Gastroesophageal sphincter (tissue), 4 donors: ENCODE measurements around the gene KIF2C. TPM values are rescaled to one million over a fixed set of nuclear protein-coding genes. Genes with fewer than 3 reads are reported as not detected.
A peak's percentile ranks its signal among the peaks of the same experiment; 100 is the strongest.
"Not testable (repeated sequence)": the region's sequence is repeated elsewhere in the genome, so short reads cannot be mapped to it uniquely, and the experiment has no call there.

ENCODE experiments used
- ATAC-seq: fragments of 150-250 bp; one replicate; pipeline ENCODE4 v1.9.1; 2016; ENCODE audit warnings: mild to moderate bottlenecking, moderate library complexity
- H3K27ac ChIP-seq, 4 donors: fragments of 200-600 bp; sonication (generic) in 3 of 4; 1 replicate in 3 of 4; 2 replicates in 1 of 4; pipeline ENCODE4 v1.5.1; 2016 to 2019
- H3K27me3 ChIP-seq: fragments of 200-600 bp; sonication (generic); one replicate; pipeline ENCODE4 v1.5.1; 2019
- H3K36me3 ChIP-seq, 2 donors: fragments of 200-600 bp; sonication (generic); one replicate each; pipeline ENCODE4 v1.5.1; 2019; ENCODE audit warnings: control low read depth in 1 of 2
- H3K4me1 ChIP-seq, 3 donors: fragments of 200-600 bp; sonication (generic); 1 replicate in 2 of 3; 2 replicates in 1 of 3; pipeline ENCODE4 v1.5.1; 2016 to 2019; ENCODE audit warnings: control low read depth in 2 of 3
- H3K4me3 ChIP-seq, 2 donors: fragments of 200-600 bp; sonication (generic); one replicate each; pipeline ENCODE4 v1.5.1; 2019; ENCODE audit warnings: mild to moderate bottlenecking in 1 of 2, moderate library complexity in 1 of 2
- H3K9me3 ChIP-seq, 3 donors: fragments of 200-600 bp; sonication (generic); one replicate each; pipeline ENCODE4 v1.5.1; 2017 to 2019; ENCODE audit warnings: control low read depth in 2 of 3
- EP300 ChIP-seq: sonication (generic); formaldehyde crosslinking; IDR thresholded peaks from one replicate; pipeline ENCODE4 v1.6.1; 2017; ENCODE audit warnings: antibody characterized with exemption, mild to moderate bottlenecking
- POLR2A ChIP-seq, 2 donors: fragments of 450-650 bp; IDR thresholded peaks; one replicate each; pipeline ENCODE4 v1.6.1; 2017; ENCODE audit warnings: antibody characterized with exemption in 2 of 2, mild to moderate bottlenecking in 2 of 2, moderate library complexity in 1 of 2
- POLR2AphosphoS5 ChIP-seq: sonication (generic); formaldehyde crosslinking; IDR thresholded peaks from one replicate; pipeline ENCODE4 v1.6.1; 2017; ENCODE audit warnings: antibody characterized with exemption
- WGBS, 2 donors: methylation state at CpG; one replicate each; pipeline ENCODE4 v1.1.5; 2018; ENCODE audit warnings: low coverage in 1 of 2; 5-methylcytosine and 5-hydroxymethylcytosine counted together
- total RNA-seq, 4 donors: library from RNA; depleted of rRNA; stranded (reverse); fragments of >200 nt; gene quantifications; one replicate each; pipeline ENCODE4 v1.1.0, GENCODE V29; 2016
- TF ChIP-seq, protein P1 (sequence below), 4 experiments: fragments of 200-600 bp in 2 of 4; fragments of 450-650 bp in 2 of 4; sonication (generic) in 1 of 4; IDR thresholded peaks; one replicate each; pipeline ENCODE4 v1.5.1; 2017 to 2019; ENCODE audit warnings: antibody characterized with exemption in 4 of 4, mild to moderate bottlenecking in 2 of 4, moderate library complexity in 2 of 4

KIF2C gene
- total RNA-seq, 4 donors from 2014 or later: 0.40 to 2.2 (median 0.72) TPM

DNA sequence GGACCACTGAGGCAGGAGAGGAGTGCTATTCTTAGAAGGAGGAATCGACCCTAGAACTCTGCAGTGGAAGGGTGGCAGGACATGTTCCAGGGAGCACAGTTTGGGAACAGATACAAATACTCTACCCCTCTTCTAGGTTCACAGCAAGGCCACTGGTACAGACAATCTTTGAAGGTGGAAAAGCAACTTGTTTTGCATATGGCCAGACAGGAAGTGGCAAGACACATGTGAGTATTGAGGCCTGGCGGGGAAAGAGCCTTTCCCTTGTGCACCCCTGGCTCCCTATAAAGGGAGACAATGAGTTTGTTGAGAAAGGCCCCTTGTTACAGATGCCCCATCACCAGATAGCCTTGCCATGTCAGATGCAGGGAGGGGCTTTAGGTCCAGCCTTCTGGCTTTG, 17.8 kb downstream of the KIF2C start:
- H3K27ac ChIP-seq: no peak overlapping the region
- TF ChIP-seq EP300 (no peak), POLR2A (IDR thresholded peaks at IDR 0.05) (no peak), POLR2AphosphoS5 (no peak)
- TF ChIP-seq, protein P1, sequence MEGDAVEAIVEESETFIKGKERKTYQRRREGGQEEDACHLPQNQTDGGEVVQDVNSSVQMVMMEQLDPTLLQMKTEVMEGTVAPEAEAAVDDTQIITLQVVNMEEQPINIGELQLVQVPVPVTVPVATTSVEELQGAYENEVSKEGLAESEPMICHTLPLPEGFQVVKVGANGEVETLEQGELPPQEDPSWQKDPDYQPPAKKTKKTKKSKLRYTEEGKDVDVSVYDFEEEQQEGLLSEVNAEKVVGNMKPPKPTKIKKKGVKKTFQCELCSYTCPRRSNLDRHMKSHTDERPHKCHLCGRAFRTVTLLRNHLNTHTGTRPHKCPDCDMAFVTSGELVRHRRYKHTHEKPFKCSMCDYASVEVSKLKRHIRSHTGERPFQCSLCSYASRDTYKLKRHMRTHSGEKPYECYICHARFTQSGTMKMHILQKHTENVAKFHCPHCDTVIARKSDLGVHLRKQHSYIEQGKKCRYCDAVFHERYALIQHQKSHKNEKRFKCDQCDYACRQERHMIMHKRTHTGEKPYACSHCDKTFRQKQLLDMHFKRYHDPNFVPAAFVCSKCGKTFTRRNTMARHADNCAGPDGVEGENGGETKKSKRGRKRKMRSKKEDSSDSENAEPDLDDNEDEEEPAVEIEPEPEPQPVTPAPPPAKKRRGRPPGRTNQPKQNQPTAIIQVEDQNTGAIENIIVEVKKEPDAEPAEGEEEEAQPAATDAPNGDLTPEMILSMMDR (IDR thresholded peaks at IDR 0.05): no peak
- no peak for ATAC-seq
- H3K9me3 ChIP-seq: no peaks in the 10 kb centered on the region
- H3K4me1 ChIP-seq: no peaks in the 10 kb centered on the region
- no peak overlapping the region for H3K4me3 ChIP-seq
- no peaks in the 10 kb centered on the region for H3K27me3 ChIP-seq
- no peaks in the 10 kb centered on the region for H3K36me3 ChIP-seq
- 100% methylated on average over 1 of the region's 2 CpGs; no CpG with 5 or more reads in 1 of the 2 donors for WGBS, 2 donors

DNA sequence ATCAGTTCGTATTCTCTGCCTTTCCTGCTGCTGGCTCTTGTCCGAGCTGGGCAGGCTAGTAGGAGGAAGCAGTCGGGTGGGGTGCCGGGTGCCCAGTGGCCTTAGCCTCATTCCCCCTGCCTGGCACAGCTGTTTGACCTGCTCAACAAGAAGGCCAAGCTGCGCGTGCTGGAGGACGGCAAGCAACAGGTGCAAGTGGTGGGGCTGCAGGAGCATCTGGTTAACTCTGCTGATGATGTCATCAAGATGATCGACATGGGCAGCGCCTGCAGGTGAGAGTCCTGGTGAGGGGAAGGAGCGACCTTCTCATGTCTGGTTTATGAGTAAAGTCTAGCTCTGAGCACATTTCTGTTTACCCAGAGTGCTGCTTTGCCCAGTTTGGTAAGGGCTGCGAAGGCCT, 19.4 kb downstream of the KIF2C start:
- Histone ChIP-seq H3K27ac (no peak overlapping the region), H3K4me3 (no peak overlapping the region), H3K9me3 (no peaks in the 10 kb centered on the region), H3K27me3 (no peaks in the 10 kb centered on the region), H3K4me1 (no peaks in the 10 kb centered on the region), H3K36me3 (no peaks in the 10 kb centered on the region)
- TF ChIP-seq EP300: no peak
- TF ChIP-seq POLR2A (IDR thresholded peaks at IDR 0.05): no peak
- TF ChIP-seq POLR2AphosphoS5: no peak
- TF ChIP-seq, protein P1 (IDR thresholded peaks at IDR 0.05): no peak
- 33 to 89% methylated on average over 2 to 5 of the region's 11 CpGs for WGBS, 2 donors
- no peak for ATAC-seq

DNA sequence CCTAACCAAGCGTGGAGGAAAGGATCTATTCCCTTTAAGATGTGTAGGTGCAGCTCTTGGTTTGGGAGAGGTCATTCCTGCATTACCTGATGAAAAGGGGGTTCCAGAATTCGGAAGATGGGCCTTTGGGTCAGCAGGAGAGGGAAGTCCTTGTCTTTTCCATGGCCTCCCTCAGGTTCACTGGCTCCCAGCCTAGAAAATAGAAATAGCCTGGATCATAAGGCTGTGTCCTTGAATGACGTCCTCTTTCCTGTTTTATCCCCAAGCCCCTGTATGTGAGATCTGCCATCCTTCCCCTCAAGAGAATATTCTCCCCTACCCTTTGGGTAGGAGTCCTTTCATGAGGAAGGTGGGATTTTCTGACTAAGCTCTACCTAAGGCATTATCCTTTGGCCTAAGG, 21.2 kb downstream of the KIF2C start:
- H3K36me3 ChIP-seq: no peaks in the 10 kb centered on the region
- no peaks in the 10 kb centered on the region for H3K4me1 ChIP-seq
- no peaks in the 10 kb centered on the region for H3K9me3 ChIP-seq
- H3K4me3 ChIP-seq: no peak overlapping the region
- TF ChIP-seq POLR2AphosphoS5: no peak
- no peak for TF ChIP-seq POLR2A (IDR thresholded peaks at IDR 0.05)
- no peak for TF ChIP-seq EP300
- TF ChIP-seq, protein P1 (IDR thresholded peaks at IDR 0.05): no peak
- H3K27ac ChIP-seq: no peak overlapping the region
- ATAC-seq: no peak
- no peaks in the 10 kb centered on the region for H3K27me3 ChIP-seq
- 94 to 100% methylated on average over 2 of the region's 3 CpGs for WGBS, 2 donors

DNA sequence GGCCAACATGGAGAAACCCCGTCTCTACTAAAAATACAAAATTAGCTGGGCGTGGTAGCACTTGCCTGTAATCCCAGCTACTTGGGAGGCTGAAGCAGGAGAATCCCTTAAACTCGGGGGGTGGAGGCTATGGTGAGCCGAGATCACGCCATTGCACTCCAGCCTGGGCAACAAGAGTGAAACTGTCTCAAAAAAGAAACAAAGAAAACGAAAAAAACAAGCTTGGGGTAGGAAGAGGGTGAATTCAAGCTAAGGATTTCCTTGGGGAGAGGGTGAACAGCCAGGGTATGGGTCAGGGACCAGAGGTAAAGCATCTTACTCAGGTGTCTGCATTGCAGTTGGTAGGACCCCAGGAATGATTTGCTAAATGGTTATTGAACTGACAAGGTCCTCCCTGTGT, 26.8 kb downstream of the KIF2C start:
- not testable (repeated sequence) for H3K27ac ChIP-seq, ATAC-seq, H3K9me3 ChIP-seq, H3K27me3 ChIP-seq, H3K36me3 ChIP-seq, H3K4me1 ChIP-seq, H3K4me3 ChIP-seq
- WGBS, 2 donors: 79 to 94% methylated on average over 6 of the region's 6 CpGs

DNA sequence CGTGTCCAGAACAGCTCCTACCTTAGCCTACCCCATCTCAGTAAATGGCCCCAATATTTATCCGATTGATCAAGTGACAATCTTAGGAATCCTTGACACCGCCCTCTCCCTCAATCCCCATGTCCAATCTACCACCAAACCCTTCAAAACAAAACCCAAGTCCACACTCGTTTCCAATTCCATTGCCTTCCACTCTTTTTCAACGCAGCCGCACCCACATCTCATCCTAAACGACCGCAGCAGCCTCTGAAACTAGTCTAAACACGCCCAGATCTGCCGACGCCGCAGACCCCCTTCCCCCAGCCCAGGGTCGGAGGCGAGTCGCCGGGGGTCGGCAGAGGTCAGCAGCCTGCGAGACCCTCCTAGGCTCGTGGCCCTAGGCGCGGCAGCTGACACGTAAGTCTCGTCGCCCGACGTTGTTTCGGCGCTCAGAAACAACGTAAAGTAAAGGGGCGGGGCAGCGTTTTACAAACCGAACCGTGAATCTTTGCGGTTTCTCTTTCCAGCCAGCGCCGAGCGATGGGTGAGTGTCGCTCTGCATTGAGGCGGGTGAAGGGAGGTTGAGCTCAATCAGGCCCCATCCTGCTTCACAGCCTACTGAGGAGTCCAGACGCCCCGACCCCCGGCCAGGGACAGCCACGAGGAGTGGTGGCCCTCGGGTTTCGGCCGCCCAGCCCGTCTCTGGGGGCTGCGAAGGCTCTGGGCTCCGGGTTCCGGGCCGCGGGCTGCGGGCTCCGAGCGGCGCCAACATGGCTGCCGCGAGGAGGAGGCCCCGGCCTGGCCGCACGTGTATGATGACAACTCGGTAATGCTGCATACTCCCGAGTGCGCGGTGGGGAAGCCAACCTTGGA, 35.7 kb downstream of the KIF2C start, which contains the start of gene RPS8:
TSS of gene RPS8 (plus strand) at position 463 of the 852 bp plus-strand sequence. CDS start at position 520, 57 bp downstream.
- Histone ChIP-seq H3K36me3 (peaks cover 0 to 41% of the 10 kb centered on the region in 2 donors), H3K4me3 (peak within 1 kb of the TSS; percentile 64 to 95), H3K9me3 (no peaks in the 10 kb centered on the region), H3K27me3 (no peaks in the 10 kb centered on the region), H3K27ac (peak within 1 kb of the TSS; percentile 90 to 99 (median 96)), H3K4me1 (peaks cover 0 to 35% (median 5%) of the 10 kb centered on the region in 3 donors)
- TF ChIP-seq EP300 (no peak), POLR2AphosphoS5 (peak; percentile 99), POLR2A (IDR thresholded peaks at IDR 0.05) (peak; percentile 92)
- TF ChIP-seq, protein P1 (IDR thresholded peaks at IDR 0.05): peak in 1 of 4 experiments; percentile 10
- peak; percentile 95 for ATAC-seq
- WGBS, 2 donors: 0 to 2% methylated on average over 11 to 17 of the region's 65 CpGs
